GM08714 (cell line): ENCODE results near the gene CR2.
"Not testable (repeated sequence)": the region's sequence is repeated elsewhere in the genome, so short reads cannot be mapped to it uniquely, and the experiment has no call there.

Experiments
- H3K4me3 ChIP-seq: fragments of 200-500 bp; sonication (Bioruptor generic); 2 replicates; pipeline ENCODE4 v1.5.1; 2014; ENCODE audit warnings: mild to moderate bottlenecking, low read length, inconsistent platforms
- ZNF274 ChIP-seq: IDR thresholded peaks from 2 replicates; pipeline ENCODE4 v1.6.1; 2012; ENCODE audit warnings: mild to moderate bottlenecking, low read depth, low read length

The CR2 gene

GRCh38 chr1:207428783-207429182 lies 25.3 kb upstream of the CR2 start:
- no peak for TF ChIP-seq ZNF274
- H3K4me3 ChIP-seq, result no peak overlapping the region

- TF ChIP-seq ZNF274, result no peak
- no peak overlapping the region for H3K4me3 ChIP-seq
Measured at GRCh38 chr1:207429963-207430362, 24.2 kb upstream of the CR2 start.

GRCh38 chr1:207430602-207431001 lies 23.5 kb upstream of the CR2 start:
- TF ChIP-seq ZNF274, result no peak

GRCh38 chr1:207431508-207431907 lies 22.6 kb upstream of the CR2 start:
- no peak overlapping the region for H3K4me3 ChIP-seq
- no peak for TF ChIP-seq ZNF274

More at GRCh38 chr1:207430602-207431001, 23.5 kb upstream of the CR2 start:
- H3K4me3 ChIP-seq, result no peak overlapping the region

- no peak for TF ChIP-seq ZNF274
- H3K4me3 ChIP-seq, result no peak overlapping the region
Measured at GRCh38 chr1:207433435-207433834, 20.7 kb upstream of the CR2 start.

- not testable (repeated sequence) for H3K4me3 ChIP-seq
Measured at GRCh38 chr1:207436746-207437145, 17.4 kb upstream of the CR2 start.

GRCh38 chr1:207440626-207441025 lies 13.5 kb upstream of the CR2 start:
- TF ChIP-seq ZNF274, result no peak
- H3K4me3 ChIP-seq, result no peak overlapping the region

GRCh38 chr1:207444514-207445217 lies 9.5 kb upstream of the CR2 start:
- no peak for TF ChIP-seq ZNF274
- H3K4me3 ChIP-seq, result peak overlapping the region; percentile 39

- no peak for TF ChIP-seq ZNF274
- H3K4me3 ChIP-seq, result no peak overlapping the region
Measured at GRCh38 chr1:207453710-207454045, 450 bp upstream of the CR2 start.

GRCh38 chr1:207455183-207455754 lies 1.1 kb downstream of the CR2 start:
- TF ChIP-seq ZNF274, result no peak
- peak overlapping the region; percentile 92 for H3K4me3 ChIP-seq

- no peak overlapping the region; the same call in 1 of the 2 replicates for H3K4me3 ChIP-seq
- no peak for TF ChIP-seq ZNF274
Measured at GRCh38 chr1:207458414-207458813, 4.3 kb downstream of the CR2 start.

- H3K4me3 ChIP-seq, result no peak overlapping the region; the same call in 1 of the 2 replicates
- TF ChIP-seq ZNF274, result no peak
Measured at GRCh38 chr1:207459008-207459407, 4.9 kb downstream of the CR2 start.

- H3K4me3 ChIP-seq, result no peak overlapping the region
- no peak for TF ChIP-seq ZNF274
Measured at GRCh38 chr1:207461649-207462048, 7.5 kb downstream of the CR2 start.

GRCh38 chr1:207462535-207462934 lies 8.4 kb downstream of the CR2 start:
- TF ChIP-seq ZNF274, result no peak
- no peak overlapping the region for H3K4me3 ChIP-seq

- no peak for TF ChIP-seq ZNF274
- H3K4me3 ChIP-seq, result no peak overlapping the region
Measured at GRCh38 chr1:207463021-207463420, 8.9 kb downstream of the CR2 start.

- no peak for TF ChIP-seq ZNF274
- H3K4me3 ChIP-seq, result no peak overlapping the region
Measured at GRCh38 chr1:207463571-207463970, 9.4 kb downstream of the CR2 start.
